GM18858 (cell line): ENCODE results near the gene NOX3.
"Not testable (repeated sequence)": the region's sequence is repeated elsewhere in the genome, so short reads cannot be mapped to it uniquely, and the experiment has no call there.

Source experiments
- ATAC-seq: cut with Tn5 transposase; IDR thresholded peaks from one replicate; pipeline ENCODE4 v1.9.1; 2021; ENCODE audit not compliant: unreplicated experiment

Gene NOX3

DNA sequence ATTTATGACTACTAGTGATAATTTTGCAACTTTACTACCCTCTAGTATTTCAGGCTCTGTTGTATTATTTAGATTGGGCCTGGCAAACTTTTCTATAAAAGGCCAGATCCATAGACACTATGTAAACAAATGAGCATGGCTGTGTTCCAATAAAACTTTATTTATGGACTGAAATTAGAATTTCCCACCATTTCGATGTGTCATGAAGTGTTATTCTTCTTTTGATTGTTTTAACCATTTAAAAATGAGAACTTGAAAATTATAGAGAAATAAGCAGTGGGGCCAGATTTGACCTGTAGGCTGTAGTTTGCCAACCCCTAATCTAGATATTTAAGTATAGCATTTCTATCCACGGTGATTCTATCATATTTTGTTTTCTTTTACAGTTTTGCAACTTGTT lies 79.8 kb downstream of the NOX3 start:
- no peak for ATAC-seq

GRCh38 chr6:155374681-155375080 lies 81.0 kb downstream of the NOX3 start:
- no peak for ATAC-seq

DNA sequence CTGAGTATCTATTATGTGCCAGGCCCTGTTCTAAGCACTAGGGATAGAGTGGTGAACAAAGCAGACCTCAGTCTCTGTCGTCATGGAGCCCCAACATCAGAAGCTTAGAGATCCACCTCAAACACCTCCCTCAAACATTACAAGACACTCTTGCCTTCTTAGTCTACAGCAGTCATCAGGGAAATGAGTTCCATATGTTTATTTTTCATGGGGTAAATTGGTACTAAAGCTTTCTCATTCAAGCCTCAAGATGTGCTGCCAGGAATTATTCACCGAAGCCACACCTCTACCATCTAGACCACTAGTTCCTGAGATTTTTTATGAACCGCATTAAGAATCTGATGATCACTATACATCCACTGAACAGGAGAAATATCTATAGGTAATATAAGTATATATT lies 82.4 kb downstream of the NOX3 start:
- ATAC-seq: no peak

DNA sequence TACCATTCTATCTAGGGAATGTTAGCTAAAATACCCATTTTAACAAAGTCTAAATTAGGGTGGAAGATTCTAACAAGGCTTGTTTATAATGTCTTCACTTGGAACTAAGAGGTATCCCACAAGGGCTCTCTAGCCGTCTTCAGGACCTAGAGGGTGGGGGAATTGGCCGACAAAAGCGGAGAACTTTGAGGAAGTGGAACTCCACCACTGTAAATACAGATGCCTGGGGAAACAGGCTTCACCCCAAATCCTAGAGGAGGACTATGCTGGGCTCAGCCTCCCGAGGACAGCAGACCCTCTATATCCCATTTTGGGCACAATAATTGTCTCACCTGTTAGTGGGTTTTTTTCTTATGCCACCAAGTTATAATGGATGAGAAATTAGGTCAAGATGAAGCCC lies 83.4 kb downstream of the NOX3 start:
- ATAC-seq: no peak

DNA sequence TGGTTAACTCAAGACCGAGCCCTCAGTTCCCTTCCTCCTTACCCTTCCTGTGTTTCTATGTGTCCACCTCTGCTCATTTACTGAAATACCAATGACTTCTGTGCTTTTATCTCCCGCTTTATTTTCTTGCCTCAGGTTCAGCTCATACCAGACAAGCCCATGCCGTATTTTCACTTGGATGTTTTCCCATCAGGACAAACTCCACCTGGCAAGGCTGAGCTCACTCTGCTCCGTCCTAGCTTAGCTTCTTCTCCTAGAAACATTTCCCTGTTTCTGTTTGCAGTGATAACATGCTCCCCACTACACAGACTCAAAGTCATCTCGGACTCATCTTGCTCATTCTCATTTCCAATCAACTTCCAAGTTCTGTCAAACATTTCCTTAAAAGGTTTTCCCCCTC lies 84.4 kb downstream of the NOX3 start:
- ATAC-seq: no peak

GRCh38 chr6:155366325-155366724 lies 89.3 kb downstream of the NOX3 start:
- no peak for ATAC-seq

- no peak for ATAC-seq
Measured at GRCh38 chr6:155364844-155365437, 90.7 kb downstream of the NOX3 start.

- ATAC-seq: not testable (repeated sequence)
Measured at GRCh38 chr6:155364021-155364420, 91.6 kb downstream of the NOX3 start.

- ATAC-seq: not testable (repeated sequence)
Measured at GRCh38 chr6:155362968-155363632, 92.5 kb downstream of the NOX3 start.

DNA sequence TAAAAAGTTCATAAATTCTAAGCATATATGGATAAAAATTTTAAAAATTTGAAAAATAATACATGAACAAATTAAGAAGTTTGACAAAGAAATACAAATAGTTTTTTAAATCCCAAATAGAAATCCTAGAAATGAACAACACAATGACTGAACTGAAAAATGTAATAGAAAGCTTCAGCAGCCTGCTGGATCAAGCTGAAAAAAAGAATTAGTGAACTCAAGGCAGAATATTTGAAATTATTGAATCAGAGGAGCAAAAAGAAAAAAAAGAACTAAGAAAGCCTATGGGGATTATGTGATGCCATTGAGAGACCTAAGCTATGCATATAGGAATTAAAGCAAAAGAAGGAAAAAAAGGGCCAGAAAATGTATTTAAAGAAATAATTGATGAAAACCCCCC lies 101.5 kb downstream of the NOX3 start:
- no peak for ATAC-seq

DNA sequence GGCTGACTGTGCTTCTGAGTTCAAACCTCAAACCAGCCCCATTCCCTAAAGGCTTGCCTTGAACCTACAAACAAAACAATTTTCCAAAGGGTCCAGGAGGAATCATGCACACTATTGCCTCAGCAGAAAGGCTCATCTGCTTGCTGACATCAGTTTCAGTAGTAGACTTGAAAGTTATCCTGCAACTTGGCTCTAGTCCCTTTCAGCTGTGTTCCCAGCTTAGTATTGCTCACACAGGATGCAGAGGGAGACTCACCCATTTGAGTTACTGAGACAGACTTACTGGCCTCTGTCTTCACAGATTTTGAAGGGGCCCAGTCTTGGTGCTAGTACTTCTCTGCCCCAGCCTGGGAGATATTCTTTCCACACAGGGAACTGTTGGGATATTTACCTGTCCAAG lies 102.8 kb downstream of the NOX3 start:
- no peak for ATAC-seq

GRCh38 chr6:155352130-155352420 lies 103.6 kb downstream of the NOX3 start:
- no peak for ATAC-seq

- peak; percentile 98 for ATAC-seq
Measured at GRCh38 chr6:155351273-155352129, 104.1 kb downstream of the NOX3 start.

DNA sequence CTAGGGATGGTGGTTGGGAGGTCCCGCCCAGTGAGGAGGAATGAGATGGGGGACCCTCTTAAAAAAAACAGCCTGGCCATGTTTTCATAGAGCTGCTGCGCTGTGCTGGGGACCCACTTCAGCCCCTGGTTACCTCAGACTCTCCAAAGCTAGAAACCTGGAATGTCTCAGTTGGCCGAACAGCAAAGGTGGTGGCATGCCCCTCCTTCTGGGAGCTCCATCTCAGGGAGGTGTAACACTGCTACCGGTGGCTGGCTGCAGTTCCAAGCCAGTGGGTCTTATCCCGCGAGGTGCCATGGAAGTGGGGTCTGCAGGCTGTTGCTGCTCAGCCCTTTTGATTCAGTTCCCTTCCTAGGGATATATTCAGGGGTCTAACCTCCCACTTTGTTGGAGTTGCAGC lies 105.7 kb downstream of the NOX3 start:
- ATAC-seq: no peak

GRCh38 chr6:155349129-155349528 lies 106.5 kb downstream of the NOX3 start:
- no peak for ATAC-seq

GRCh38 chr6:155347800-155348199 lies 107.8 kb downstream of the NOX3 start:
- ATAC-seq: no peak

DNA sequence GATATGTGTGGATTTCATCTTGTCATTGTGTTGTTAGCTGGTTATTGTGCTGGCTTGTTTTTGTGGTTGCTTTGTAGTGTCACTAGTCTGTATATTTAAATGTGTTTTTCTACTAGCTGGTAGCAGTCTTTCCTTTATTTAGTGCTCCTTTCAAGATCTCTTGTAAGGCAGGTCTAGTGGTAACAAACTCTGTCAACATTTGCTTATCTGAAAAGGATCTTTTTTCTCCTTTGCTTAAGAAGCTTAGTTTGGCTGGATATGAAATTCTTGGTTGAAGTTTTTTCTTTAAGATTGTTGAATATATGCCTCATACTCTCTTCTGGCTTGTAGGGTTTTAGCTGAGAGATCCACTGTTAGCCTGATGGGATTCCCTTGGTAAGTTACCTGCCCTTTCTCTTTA lies 108.7 kb downstream of the NOX3 start:
- ATAC-seq: no peak
